GM18526 (cell line): ENCODE data around the gene RBM25.

Experiments
- POLR2A ChIP-seq: IDR thresholded peaks from 3 replicates; pipeline ENCODE4 v1.6.1; 2011; ENCODE audit not compliant: insufficient read length; ENCODE audit errors: extremely low read depth

RBM25 gene

GRCh38 chr14:73100334-73100733 is 42.0 kb downstream of the RBM25 start:
- no peak for TF ChIP-seq POLR2A

GRCh38 chr14:73102806-73103497 is 44.6 kb downstream of the RBM25 start:
- no peak for TF ChIP-seq POLR2A

GRCh38 chr14:73105050-73105449 is 46.7 kb downstream of the RBM25 start:
- no peak for TF ChIP-seq POLR2A

GRCh38 chr14:73105727-73106126 is 47.4 kb downstream of the RBM25 start:
- no peak for TF ChIP-seq POLR2A

- TF ChIP-seq POLR2A: no peak
These were observed 57.8 kb downstream of the RBM25 start for GRCh38 chr14:73116079-73116665.

GRCh38 chr14:73124180-73124894 is 66.0 kb downstream of the RBM25 start:
- no peak for TF ChIP-seq POLR2A

GRCh38 chr14:73125169-73125588 is 66.8 kb downstream of the RBM25 start:
- no peak for TF ChIP-seq POLR2A

- no peak for TF ChIP-seq POLR2A
These were observed 67.4 kb downstream of the RBM25 start for GRCh38 chr14:73125746-73126145.

GRCh38 chr14:73133795-73134194 is 75.5 kb downstream of the RBM25 start:
- no peak for TF ChIP-seq POLR2A

- TF ChIP-seq POLR2A: no peak
These were observed 77.7 kb downstream of the RBM25 start for GRCh38 chr14:73136085-73136386.

- peak; percentile 90 for TF ChIP-seq POLR2A
These were observed 78.3 kb downstream of the RBM25 start, which contains the start of gene PSEN1 for GRCh38 chr14:73136387-73137225. TSS of gene PSEN1 (plus strand) at chr14:73136507. CDS start at chr14:73148020, 11,513 bp downstream.

- no peak for TF ChIP-seq POLR2A
These were observed 82.5 kb downstream of the RBM25 start for GRCh38 chr14:73140811-73141323.

GRCh38 chr14:73142216-73142615 is 83.9 kb downstream of the RBM25 start:
- TF ChIP-seq POLR2A: no peak

GRCh38 chr14:73143003-73143402 is 84.7 kb downstream of the RBM25 start:
- TF ChIP-seq POLR2A: no peak

- TF ChIP-seq POLR2A: no peak
These were observed 85.3 kb downstream of the RBM25 start for GRCh38 chr14:73143617-73144016.

- no peak for TF ChIP-seq POLR2A
These were observed 87.0 kb downstream of the RBM25 start for GRCh38 chr14:73145371-73145770.

GRCh38 chr14:73146111-73146510 is 87.8 kb downstream of the RBM25 start:
- no peak for TF ChIP-seq POLR2A
